GM12865 (cell line): ENCODE data around the gene TMEM26.

Source experiments
- DNase-seq: peaks from one replicate; pipeline ENCODE4 v3.0.0; 2010; ENCODE audit warnings: low read depth
- H3K4me3 ChIP-seq: 2 replicates; pipeline ENCODE4 v1.5.1; 2011; ENCODE audit warnings: mild to moderate bottlenecking, low read depth, low read length, control low read depth
- CTCF ChIP-seq: IDR thresholded peaks from 2 replicates; pipeline ENCODE4 v1.5.1; 2011; ENCODE audit warnings: low read length, control low read depth, low read depth, inconsistent platforms; ENCODE audit not compliant: insufficient read depth; ENCODE audit errors: missing control alignments

Gene TMEM26

GRCh38 chr10:61460835-61461234, 7.7 kb upstream of the TMEM26 start:
- no peak for TF ChIP-seq CTCF
- DNase-seq = no peak

DNA sequence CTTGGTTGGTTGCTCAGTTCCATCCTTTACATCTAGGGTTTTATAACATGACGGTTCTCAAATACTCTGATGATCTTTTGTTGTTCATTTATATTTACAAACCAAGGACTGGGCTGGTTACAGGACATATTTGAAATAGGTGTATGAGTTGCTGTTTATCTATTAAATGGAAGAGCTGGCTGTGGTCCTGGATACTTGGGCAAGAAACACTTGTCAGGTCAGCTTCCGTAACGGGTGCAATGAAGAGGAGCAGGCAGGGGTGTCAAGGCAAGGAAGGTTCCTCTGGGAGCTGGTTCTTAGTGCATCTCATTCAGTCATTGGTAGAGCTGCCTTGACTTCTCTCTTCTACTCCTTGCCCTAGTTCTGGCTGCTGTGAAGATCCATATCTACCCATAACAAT, 4.8 kb upstream of the TMEM26 start:
- no peak for TF ChIP-seq CTCF
- no peak overlapping the region for H3K4me3 ChIP-seq
- no peak for DNase-seq

More at GRCh38 chr10:61460835-61461234, 7.7 kb upstream of the TMEM26 start:
- H3K4me3 ChIP-seq = no peak overlapping the region

DNA sequence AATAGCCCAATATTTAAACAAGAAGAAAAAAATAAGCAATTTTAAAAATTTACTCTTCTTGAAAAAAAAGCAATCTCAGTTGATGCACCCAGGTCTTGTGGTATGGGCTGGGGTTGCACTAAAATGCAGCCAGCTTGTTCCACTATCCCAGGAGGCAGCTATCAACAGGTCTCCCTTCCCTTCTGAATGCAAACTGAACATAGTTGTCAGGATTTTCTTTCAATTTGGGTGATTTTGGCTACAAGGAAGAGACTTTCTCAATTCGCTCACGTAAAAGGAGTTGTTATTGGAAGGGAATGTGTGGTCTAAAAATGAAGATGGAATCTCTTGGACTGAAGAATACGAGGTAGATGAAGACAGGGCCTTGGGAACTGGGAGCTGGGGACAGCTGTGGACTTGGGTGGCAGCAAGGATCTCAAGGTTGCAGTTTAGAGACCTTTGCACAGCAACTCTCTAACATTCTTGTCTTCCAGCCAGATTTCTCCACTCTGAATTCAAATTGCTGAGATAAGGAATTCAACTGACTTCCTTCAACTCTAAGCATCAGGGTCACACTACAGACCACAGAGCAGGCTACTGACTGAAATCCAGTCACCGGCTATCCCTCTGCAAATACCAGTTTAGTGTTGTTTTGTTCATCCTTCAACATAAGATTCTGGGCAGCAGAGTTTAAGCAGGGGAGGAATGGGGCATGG, 3.1 kb upstream of the TMEM26 start:
- no peak for DNase-seq
- H3K4me3 ChIP-seq = no peak overlapping the region
- TF ChIP-seq CTCF = no peak

DNA sequence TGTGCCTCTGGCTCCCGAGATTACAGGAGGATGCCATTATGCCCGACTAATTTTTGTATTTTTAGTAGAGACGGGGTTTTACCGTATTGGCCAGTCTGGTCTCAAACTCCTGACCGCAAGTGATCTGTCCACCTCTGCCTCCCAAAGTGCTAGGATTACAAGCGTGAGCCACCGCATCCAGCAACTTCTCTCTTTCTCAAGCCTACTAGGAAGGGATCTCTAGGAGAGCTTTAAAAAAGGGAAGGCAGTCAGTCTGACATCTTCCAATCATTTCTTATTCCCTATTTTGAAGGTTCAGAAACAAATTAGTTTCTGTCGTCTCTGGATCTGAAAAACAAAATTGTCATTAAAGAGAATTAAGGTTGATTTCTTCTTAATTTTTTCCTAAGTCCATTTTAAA, 2.5 kb upstream of the TMEM26 start:
- no peak for DNase-seq
- TF ChIP-seq CTCF = no peak
- H3K4me3 ChIP-seq = no peak overlapping the region

GRCh38 chr10:61454541-61454940, 1.4 kb upstream of the TMEM26 start:
- H3K4me3 ChIP-seq = no peak overlapping the region
- TF ChIP-seq CTCF = no peak
- no peak for DNase-seq

GRCh38 chr10:61452151-61452651, 980 bp downstream of the TMEM26 start:
- no peak for TF ChIP-seq CTCF
- no peak for DNase-seq
- no peak overlapping the region for H3K4me3 ChIP-seq

- DNase-seq = no peak
- TF ChIP-seq CTCF = no peak
- no peak overlapping the region for H3K4me3 ChIP-seq
These were observed 1.8 kb downstream of the TMEM26 start for GRCh38 chr10:61451357-61451756.
